ENCODE measurements around the gene EPC1.

The EPC1 gene

GRCh38 chr10:32332299-32332750 is 14.6 kb downstream of the EPC1 start:
- DNase-seq (ENCODE audit: low spot score), result no peak

- DNase-seq (ENCODE audit: low spot score), result no peak
Measured at GRCh38 chr10:32331606-32332005, 15.4 kb downstream of the EPC1 start.

- DNase-seq (ENCODE audit: low spot score), result no peak
Measured at GRCh38 chr10:32330214-32330613, 16.7 kb downstream of the EPC1 start.

GRCh38 chr10:32329061-32329460 is 17.9 kb downstream of the EPC1 start:
- no peak for DNase-seq (ENCODE audit: low spot score)

- DNase-seq (ENCODE audit: low spot score), result no peak
Measured at GRCh38 chr10:32328499-32328898, 18.5 kb downstream of the EPC1 start.

- no peak for DNase-seq (ENCODE audit: low spot score)
Measured at GRCh38 chr10:32327364-32327691, 19.6 kb downstream of the EPC1 start.

- DNase-seq (ENCODE audit: low spot score), result no peak
Measured at GRCh38 chr10:32326680-32327363, 20.1 kb downstream of the EPC1 start.

GRCh38 chr10:32326119-32326518 is 20.8 kb downstream of the EPC1 start:
- no peak for DNase-seq (ENCODE audit: low spot score)

GRCh38 chr10:32323051-32323450 is 23.9 kb downstream of the EPC1 start:
- no peak for DNase-seq (ENCODE audit: low spot score)

- no peak for DNase-seq (ENCODE audit: low spot score)
Measured at GRCh38 chr10:32321016-32321631, 25.8 kb downstream of the EPC1 start.

- DNase-seq (ENCODE audit: low spot score), result no peak
Measured at GRCh38 chr10:32318476-32318896, 28.5 kb downstream of the EPC1 start.

- DNase-seq (ENCODE audit: low spot score), result no peak
Measured at GRCh38 chr10:32317795-32318357, 29.1 kb downstream of the EPC1 start.

GRCh38 chr10:32315424-32315823 is 31.5 kb downstream of the EPC1 start:
- no peak for DNase-seq (ENCODE audit: low spot score)

GRCh38 chr10:32314588-32314987 is 32.4 kb downstream of the EPC1 start:
- no peak for DNase-seq (ENCODE audit: low spot score)

GRCh38 chr10:32308027-32308603 is 38.8 kb downstream of the EPC1 start:
- no peak for DNase-seq (ENCODE audit: low spot score)

- no peak for DNase-seq (ENCODE audit: low spot score)
Measured at GRCh38 chr10:32307609-32308008, 39.3 kb downstream of the EPC1 start.

GRCh38 chr10:32299354-32299980 is 47.5 kb downstream of the EPC1 start:
- no peak for DNase-seq (ENCODE audit: low spot score)

- peak; percentile 25 for DNase-seq (ENCODE audit: low spot score)
Measured at GRCh38 chr10:32298075-32298812, 48.7 kb downstream of the EPC1 start.

- DNase-seq (ENCODE audit: low spot score), result no peak
Measured at GRCh38 chr10:32295027-32295426, 51.9 kb downstream of the EPC1 start.

- no peak for DNase-seq (ENCODE audit: low spot score)
Measured at GRCh38 chr10:32293581-32293980, 53.4 kb downstream of the EPC1 start.

GRCh38 chr10:32279795-32280194 is 67.2 kb downstream of the EPC1 start:
- DNase-seq (ENCODE audit: low spot score), result no peak

GRCh38 chr10:32273336-32273735 is 73.6 kb downstream of the EPC1 start:
- no peak for DNase-seq (ENCODE audit: low spot score)

Data from AG08396 (cell line).